HG03565 (cell line): ENCODE results near the gene RAB40C.

Source experiments
- ATAC-seq: cut with Tn5 transposase; IDR thresholded peaks from one replicate; pipeline ENCODE4 v1.9.1; 2021; ENCODE audit warnings: mild to moderate bottlenecking, moderate library complexity; ENCODE audit not compliant: unreplicated experiment

Gene RAB40C

GRCh38 chr16:572865-573650 lies 16.8 kb upstream of the RAB40C start:
- ATAC-seq: no peak

- no peak for ATAC-seq
These were observed 15.7 kb upstream of the RAB40C start for GRCh38 chr16:574021-574760.

DNA sequence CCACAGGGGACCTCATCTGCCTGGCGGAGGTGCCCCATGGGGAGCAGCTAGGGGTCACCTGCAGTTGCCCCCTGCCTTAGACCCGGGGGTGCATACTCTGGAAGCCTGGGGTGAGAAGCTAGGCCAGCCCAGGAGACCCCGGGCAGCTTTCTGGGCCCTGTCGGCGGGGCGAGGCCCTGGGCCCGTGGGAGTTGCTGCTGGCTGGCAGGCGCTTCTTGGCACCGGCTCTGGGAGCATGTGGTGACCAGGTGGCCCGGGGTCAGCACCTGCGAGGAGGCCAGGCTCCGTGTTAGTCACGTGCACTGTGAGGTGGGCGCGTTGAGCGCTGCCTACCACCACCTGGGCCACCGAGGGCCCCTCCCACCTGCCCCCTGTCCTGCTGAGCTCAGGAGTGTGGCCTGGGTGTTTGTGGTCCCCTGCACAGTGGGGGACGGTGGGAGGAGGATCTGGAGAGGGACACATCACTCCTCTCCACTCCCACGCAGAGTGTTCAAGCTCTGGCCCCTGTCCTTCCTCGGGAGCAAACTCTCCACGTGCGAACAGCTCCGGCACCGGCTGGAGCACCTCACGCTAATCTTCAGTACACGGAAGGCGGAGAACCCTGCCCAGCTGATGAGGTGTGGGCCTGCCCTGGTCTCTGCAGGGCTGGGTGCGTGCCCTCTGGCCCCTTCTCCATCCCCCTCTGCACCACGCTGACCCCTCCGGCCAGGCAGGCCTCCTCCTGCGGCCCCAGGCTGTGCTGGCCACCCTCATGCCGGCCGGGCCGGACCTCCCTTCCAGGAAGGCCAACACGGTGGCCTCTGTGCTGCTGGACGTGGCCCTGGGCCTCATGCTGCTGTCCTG lies 14.3 kb upstream of the RAB40C start:
- no peak for ATAC-seq

DNA sequence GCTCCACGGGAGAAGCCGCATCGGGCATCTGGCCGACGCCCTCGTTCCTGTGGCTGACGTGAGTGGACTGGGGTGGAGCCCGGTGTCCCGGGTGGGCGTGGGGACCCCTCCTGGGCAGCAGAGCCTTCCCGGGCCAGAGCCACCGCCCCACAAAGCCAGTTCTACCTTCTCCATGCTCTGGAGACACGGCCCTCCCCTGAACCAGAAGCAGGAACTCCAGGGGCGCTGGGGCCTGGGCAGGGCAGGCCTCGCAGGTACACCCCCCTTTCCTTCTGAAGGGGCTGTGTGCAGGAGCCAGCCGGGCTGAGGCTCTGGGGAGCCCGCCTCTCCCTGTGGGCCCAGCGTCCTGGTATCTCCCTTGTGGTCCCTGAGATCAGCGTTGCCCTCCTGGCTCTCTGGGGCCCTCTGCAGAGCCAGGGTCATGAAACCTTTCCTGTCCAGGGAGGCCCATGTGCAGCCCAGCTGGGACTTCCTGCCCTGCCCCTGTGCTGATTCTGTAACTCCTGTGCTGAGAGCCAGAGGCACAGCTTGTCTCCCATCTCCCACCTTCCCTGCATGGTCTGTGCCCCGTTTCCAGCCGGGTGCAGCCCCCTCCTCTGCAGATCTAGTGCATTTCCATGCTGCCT lies 13.6 kb upstream of the RAB40C start:
- no peak for ATAC-seq

GRCh38 chr16:576823-577201 lies 13.1 kb upstream of the RAB40C start:
- no peak for ATAC-seq

DNA sequence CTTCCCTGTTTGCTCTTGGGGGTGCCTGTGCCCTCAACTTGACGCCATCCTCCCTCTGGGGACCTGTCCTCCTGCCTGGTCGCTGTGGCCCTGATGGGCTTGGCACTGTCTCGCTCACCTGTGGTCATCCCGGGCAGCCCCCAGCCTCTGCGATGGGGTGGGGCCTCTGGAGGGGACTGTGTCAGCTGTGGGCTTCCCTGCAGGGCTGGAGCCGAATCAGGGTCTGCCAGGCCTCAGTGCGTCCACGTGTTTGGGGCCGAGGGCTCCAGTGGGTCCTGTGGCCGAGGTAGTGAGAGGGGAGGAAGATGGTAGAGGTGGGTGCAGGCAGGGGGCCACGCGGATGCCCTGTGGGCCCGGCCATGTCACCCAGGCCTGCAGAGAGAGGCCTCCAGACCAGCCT lies 12.1 kb upstream of the RAB40C start:
- no peak for ATAC-seq

DNA sequence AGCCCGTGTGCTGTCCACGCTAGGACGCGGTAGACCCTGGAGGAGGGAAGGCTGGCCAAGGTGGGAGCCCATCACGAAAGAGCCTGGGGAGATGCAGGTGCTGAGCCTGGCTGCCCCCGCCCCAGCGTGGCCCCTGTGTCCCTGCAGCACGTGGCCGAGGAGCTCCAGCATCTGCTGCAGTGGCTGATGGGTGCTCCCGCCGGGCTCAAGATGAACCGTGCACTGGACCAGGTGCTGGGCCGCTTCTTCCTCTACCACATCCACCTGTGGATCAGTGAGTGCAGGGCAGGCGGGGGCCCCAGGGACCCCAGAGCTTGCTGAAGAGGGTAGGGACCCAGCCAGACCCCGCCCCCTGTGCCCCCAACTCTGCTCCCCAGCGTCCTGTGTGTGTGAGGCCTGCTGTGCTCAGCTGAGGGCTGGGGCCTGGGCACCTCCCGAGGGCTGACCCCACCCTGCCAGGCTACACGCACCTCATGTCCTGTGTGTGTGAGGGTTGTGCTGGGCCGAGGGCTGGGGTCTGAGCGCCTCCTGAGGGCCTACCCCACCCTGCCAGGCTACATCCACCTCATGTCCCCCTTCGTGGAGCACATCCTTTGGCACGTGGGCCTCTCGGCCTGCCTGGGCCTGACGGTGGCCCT lies 11.5 kb upstream of the RAB40C start:
- no peak for ATAC-seq

GRCh38 chr16:578870-579405 lies 10.9 kb upstream of the RAB40C start:
- ATAC-seq: no peak

- no peak for ATAC-seq
These were observed 9.5 kb upstream of the RAB40C start for GRCh38 chr16:580141-580945.

- no peak for ATAC-seq
These were observed 8.8 kb upstream of the RAB40C start for GRCh38 chr16:580946-581498.

DNA sequence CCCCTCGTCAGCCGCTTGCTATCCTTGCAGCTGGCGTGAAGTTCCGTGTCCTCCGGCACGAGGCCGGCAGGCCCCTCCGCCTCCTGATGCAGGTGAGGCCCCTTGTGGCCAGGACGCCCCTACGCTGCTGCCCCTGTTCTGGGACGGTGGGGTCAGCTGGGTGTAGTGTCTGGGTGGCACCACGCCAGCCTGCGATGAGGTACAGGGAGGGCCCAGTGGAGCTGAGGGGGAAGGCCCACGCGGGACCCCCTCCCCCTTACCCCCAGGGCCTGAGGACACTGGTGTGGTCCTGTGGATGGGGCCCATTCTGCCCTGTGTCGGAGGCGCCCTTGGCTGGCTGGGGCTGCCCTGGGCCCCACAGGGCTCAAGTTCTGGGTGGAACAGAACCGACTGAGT lies 7.7 kb upstream of the RAB40C start:
- ATAC-seq: no peak

DNA sequence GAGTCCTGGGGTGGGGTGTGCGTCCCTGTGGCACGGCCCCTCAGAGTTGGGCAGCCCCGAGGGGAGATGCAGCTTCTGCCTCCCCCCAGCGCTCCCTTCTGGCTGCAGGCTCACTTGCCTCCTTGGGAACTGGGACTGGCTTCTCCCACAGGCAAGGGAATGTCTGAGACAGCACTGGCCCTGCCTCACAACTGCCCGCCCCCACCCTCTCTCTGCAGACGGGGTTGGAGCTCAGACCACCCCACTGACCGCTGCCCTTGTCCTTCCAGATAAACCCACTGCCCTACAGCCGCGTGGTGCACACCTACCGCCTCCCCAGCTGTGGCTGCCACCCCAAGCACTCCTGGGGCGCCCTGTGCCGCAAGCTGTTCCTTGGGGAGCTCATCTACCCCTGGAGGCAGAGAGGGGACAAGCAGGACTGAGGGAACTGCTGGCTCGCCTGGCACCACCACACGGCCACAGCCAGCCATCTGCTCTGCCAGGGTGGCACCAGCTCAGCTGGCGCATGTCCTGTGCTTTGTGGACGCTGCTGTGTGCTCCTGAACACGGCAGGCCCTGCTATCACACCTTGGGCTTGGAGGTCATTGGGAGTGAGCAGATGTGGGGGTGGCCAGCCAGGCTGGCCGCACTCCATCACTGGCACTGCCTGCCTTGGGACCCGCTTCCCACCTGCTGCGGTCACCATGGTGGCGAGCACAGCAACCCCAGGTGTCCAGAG lies 7.1 kb upstream of the RAB40C start:
- ATAC-seq: no peak

DNA sequence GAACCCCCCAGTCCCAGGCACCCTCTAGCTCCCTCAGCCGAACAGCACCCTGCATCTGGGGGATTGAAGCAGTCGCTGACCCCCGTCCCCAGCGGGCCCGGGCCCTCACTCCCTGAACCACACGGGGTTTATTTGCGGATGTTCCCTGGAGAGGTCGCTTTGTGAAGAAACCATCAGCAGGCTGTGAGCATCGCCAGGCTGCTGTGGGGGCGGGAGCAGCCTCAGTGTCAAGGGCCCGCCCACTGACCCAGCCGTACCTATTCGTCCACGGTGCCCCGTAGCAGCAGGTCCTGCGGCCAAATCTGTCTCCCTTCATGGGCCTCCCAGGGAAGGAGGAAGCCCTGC lies 6.4 kb upstream of the RAB40C start:
- ATAC-seq: no peak

- no peak for ATAC-seq
These were observed 5.9 kb upstream of the RAB40C start for GRCh38 chr16:583815-584591.

- no peak for ATAC-seq
These were observed 4.5 kb upstream of the RAB40C start for GRCh38 chr16:585351-585750.

- no peak for ATAC-seq
These were observed 3.7 kb upstream of the RAB40C start for GRCh38 chr16:586047-586644.
